ENCODE results near the gene GPR78. TPM values are rescaled to one million over a fixed set of nuclear protein-coding genes. Genes with fewer than 3 reads are reported as not detected.

GPR78 gene
- total and polyA plus RNA-seq, 2 of the 4 experiments (the other 2 are of a cell fraction): under 0.01 to 0.10 TPM

- Histone ChIP-seq H4K20me1 (ENCODE audit: insufficient read depth, low read length) (no peaks in the 10 kb centered on the region; the same call in 1 of the 2 replicates), H3K27ac (ENCODE audit: insufficient read depth, low read length) (no peak overlapping the region), H2AFZ (replicated peaks; ENCODE audit: low read length, poor library complexity) (no peak overlapping the region), H3K36me3 (ENCODE audit: control insufficient read depth, insufficient read depth, low read length) (no peaks in the 10 kb centered on the region), H2AK9ac (replicated peaks; ENCODE audit: low read depth, low read length, poor library complexity) (no peak overlapping the region), H4K8ac (ENCODE audit: low read depth in 2 of 2, low read length in 2 of 2) (no peak overlapping the region), H3K56ac (ENCODE audit: extremely low read depth, insufficient read depth, low read length) (no peak overlapping the region), H3K18ac (ENCODE audit: low read depth, low read length) (no peak overlapping the region), H3K27me3 (ENCODE audit: control insufficient read depth, insufficient read depth, low read length) (peaks cover 50% of the 10 kb centered on the region), H4K91ac (ENCODE audit: insufficient read depth, low read depth, low read length) (no peak overlapping the region), H3K14ac (replicated peaks; ENCODE audit: low read depth, low read length) (no peak overlapping the region), H3K23ac (ENCODE audit: low read depth, low read length) (no peak overlapping the region), H2BK15ac (ENCODE audit: low read depth, low read length) (no peak overlapping the region), H2BK20ac (ENCODE audit: low read depth, low read length) (no peak overlapping the region), H3K79me1 (ENCODE audit: low read depth in 1 of 2, low read length in 2 of 2) (no peaks in the 10 kb centered on the region), H3K4me3 (ENCODE audit: insufficient read depth, low read depth, low read length) (no peak overlapping the region), H3K9me1 (ENCODE audit: insufficient read depth, low read length) (no peaks in the 10 kb centered on the region), H3K9ac (ENCODE audit: low read depth, low read length) (no peak overlapping the region), H2BK5ac (ENCODE audit: low read depth, low read length, poor library complexity, severe bottlenecking) (no peak overlapping the region), H3K4me1 (ENCODE audit: control insufficient read depth, insufficient read depth, low read length) (no peaks in the 10 kb centered on the region), H2BK120ac (ENCODE audit: low read depth, low read length) (no peak overlapping the region), H4K5ac (ENCODE audit: low read depth, low read length) (no peak overlapping the region), H3K9me3 (ENCODE audit: control insufficient read depth, insufficient read depth, low read length) (no peaks in the 10 kb centered on the region), H2AK5ac (ENCODE audit: low read depth, low read length) (no peak overlapping the region), H3K4ac (ENCODE audit: low read depth, low read length) (no peak overlapping the region), H3K4me2 (ENCODE audit: low read depth, low read length) (no peak overlapping the region)
- no TSS peak for BruUV-seq (replicated peaks)
- ChIA-PET POLR2A (ENCODE audit: unreplicated experiment) (no interaction called here), CTCF (no interaction called here)
- no peak for ATAC-seq (ENCODE audit: low read depth)
- intact Hi-C loops (cut with micrococcal nuclease): no loop called here
- no peak for DNase-seq
- no CpG with 5 or more reads among the region's 4 CpGs for WGBS, 2 experiments (ENCODE audit: extremely low coverage in 2 of 2, insufficient read length in 1 of 2)
- in situ Hi-C loops (cut with MboI; ENCODE audit: low sequenced_read_pairs): no loop called here
- no peak for TF ChIP-seq MAFK (IDR thresholded peaks at IDR 0.05; ENCODE audit: low read depth, low read length)
- no peak for TF ChIP-seq NFE2L2 (IDR thresholded peaks at IDR 0.05; ENCODE audit: low read depth, low read length)
- TF ChIP-seq BHLHE40 (IDR thresholded peaks at IDR 0.05; ENCODE audit: low read depth, low read length): no peak
- no peak for TF ChIP-seq FOS (IDR thresholded peaks at IDR 0.05; ENCODE audit: low read depth, low read length)
- no peak for TF ChIP-seq RAD21 (IDR thresholded peaks at IDR 0.05; ENCODE audit: low read length)
- no peak for TF ChIP-seq MAZ (IDR thresholded peaks at IDR 0.05; ENCODE audit: borderline replicate concordance, low read depth, low read length)
- TF ChIP-seq ELK1 (IDR thresholded peaks at IDR 0.05; ENCODE audit: borderline replicate concordance, low read depth, low read length): no peak
- TF ChIP-seq CHD1 (IDR thresholded peaks at IDR 0.05; ENCODE audit: low read depth, low read length): no peak
- TF ChIP-seq POLR2A (IDR thresholded peaks at IDR 0.05; ENCODE audit: low read depth, low read length): no peak
- no peak for TF ChIP-seq RFX5 (IDR thresholded peaks at IDR 0.05; ENCODE audit: low read depth, low read length)
- TF ChIP-seq MXI1 (IDR thresholded peaks at IDR 0.05; ENCODE audit: borderline replicate concordance, low read depth, low read length): no peak
- TF ChIP-seq USF2 (IDR thresholded peaks at IDR 0.05; ENCODE audit: low read depth, low read length): no peak
- TF ChIP-seq CTCF (conservative IDR thresholded peaks at IDR 0.05; ENCODE audit: low read depth, low read length): no peak
- TF ChIP-seq CEBPB (IDR thresholded peaks at IDR 0.05; ENCODE audit: low read depth, low read length): no peak
- TF ChIP-seq RCOR1 (IDR thresholded peaks at IDR 0.05; ENCODE audit: insufficient replicate concordance, low read length): no peak
- no peak for TF ChIP-seq SMC3 (IDR thresholded peaks at IDR 0.05; ENCODE audit: low read depth, low read length)
- dilution Hi-C loops (cut with HindIII; ENCODE audit: low sequenced_read_pairs, unreplicated experiment): no loop called here
Measured at GRCh38 chr4:8575457-8575856, 4.7 kb upstream of the GPR78 start.

All from IMR-90 (cell line).